ENCODE measurements around the gene MRPS26. TPM values are rescaled to one million over a fixed set of nuclear protein-coding genes. Genes with fewer than 3 reads are reported as not detected.
A peak's percentile ranks its signal among the peaks of the same experiment; 100 is the strongest.
"Not testable (repeated sequence)": the region's sequence is repeated elsewhere in the genome, so short reads cannot be mapped to it uniquely, and the experiment has no call there.

MRPS26 gene
- polyA plus RNA-seq, 3 donors = 63.5 to 81.1 (median 70.7) TPM

DNA sequence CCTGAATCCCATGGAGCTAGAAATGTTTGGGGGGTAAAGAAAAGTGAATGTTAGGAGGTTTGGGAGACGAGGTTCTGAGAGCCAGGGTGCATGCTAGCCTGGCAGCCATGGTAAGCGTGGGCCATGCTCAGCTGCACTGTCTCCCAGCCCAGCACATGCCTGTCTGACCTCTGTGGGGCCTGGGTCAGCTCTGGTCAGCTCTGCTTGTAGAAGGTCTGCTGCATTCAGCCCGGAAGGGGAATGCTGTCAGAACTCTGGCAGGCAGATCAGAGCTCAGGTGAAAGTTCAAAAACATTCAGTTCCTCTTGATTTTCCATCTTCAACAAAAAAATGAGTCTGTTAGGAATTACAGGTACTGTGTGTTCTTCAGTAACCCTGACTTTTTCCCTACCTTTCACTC is 8.2 kb upstream of the MRPS26 start:
- no peak for DNase-seq

DNA sequence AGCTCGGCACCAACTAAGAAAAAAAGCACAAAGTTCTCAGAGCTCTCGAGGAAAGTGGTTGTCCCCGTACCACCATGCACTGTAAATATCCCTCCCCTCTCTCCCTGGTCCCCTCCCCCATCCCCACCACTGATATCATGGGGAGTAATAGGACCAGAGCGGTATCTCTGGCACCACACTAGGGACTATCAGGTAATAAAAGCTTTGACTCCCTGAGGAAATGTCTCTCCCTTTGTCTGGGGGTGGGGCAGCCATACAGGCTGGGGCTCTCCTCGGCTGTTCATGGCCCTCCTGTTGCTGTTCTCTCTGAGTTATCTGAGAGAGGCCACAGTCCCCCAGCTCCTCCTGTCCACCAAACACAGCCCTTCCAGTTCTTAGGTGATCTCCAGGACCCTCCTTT is 7.4 kb upstream of the MRPS26 start:
- DNase-seq = no peak

GRCh38 chr20:3039426-3039825 is 6.4 kb upstream of the MRPS26 start:
- DNase-seq = no peak

DNA sequence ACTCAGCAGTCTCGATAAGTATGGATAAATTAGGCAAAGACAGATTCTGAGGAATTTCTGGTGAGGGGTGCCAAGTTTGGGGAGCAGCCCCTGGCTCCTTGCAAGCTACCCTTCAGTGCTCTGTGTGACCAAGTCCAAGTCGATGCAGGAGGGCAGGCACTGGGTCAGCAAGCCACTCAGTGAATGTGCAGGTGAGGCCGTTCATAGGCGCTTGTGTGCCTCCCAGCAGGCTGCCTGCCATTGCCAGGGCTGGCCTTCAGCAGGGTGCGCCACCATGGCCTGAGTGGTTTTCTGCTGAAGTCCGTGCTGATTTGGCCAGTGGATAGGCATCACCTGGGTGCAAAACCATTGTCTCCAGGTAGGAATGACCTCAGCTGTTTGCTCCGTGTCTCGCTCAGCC is 5.8 kb upstream of the MRPS26 start:
- no peak for DNase-seq

GRCh38 chr20:3041854-3042409 is 3.9 kb upstream of the MRPS26 start:
- DNase-seq = peak; percentile 59

DNA sequence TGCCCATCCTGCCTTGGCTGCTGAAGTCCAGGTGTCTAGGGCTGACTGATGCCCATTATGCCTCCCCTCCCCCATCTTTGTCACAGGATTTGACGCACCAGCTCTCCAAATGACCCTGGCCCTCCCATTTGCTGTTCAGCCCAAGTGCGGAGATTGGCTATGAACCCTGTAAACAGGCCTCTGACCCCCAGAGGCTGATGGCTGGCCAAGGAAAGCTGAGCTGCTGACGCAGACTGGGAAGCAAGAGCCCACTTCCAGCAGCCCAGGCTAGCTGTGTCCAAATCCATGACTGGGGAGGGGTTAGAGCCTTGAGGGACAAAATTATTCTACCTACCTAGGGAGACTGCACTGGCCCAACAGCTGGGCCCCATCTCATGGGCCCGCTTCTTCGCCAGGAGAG is 3.2 kb upstream of the MRPS26 start:
- DNase-seq = peak; percentile 23

- DNase-seq = no peak
Observed at GRCh38 chr20:3043322-3043721, 2.5 kb upstream of the MRPS26 start, which contains the start of gene GNRH2. Gene GNRH2 (plus strand): TSS chr20:3043622. CDS start chr20:3044415, 793 bp downstream.

DNA sequence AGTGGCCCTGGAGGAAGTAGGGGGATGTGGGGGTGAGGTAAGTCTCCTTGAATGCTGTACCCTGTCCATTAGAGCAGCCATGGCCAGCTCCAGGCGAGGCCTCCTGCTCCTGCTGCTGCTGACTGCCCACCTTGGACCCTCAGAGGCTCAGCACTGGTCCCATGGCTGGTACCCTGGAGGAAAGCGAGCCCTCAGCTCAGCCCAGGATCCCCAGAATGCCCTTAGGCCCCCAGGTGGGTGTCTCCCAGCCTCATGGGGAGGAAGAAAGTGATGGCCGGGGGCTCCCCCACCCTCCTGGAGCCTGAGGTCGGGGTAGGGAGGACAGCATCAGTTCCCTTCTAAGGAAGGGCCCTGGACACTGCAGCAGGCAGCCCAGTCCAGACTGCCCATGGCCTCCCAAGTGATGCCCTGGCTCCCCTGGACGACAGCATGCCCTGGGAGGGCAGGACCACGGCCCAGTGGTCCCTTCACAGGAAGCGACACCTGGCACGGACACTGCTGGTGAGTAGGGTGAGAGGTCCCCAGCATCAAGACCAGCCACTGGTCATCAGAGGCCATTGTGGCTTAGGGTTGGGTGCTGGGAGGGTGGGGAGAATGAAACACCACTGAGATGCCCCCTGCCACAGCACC is 1.4 kb upstream of the MRPS26 start:
- no peak for DNase-seq

DNA sequence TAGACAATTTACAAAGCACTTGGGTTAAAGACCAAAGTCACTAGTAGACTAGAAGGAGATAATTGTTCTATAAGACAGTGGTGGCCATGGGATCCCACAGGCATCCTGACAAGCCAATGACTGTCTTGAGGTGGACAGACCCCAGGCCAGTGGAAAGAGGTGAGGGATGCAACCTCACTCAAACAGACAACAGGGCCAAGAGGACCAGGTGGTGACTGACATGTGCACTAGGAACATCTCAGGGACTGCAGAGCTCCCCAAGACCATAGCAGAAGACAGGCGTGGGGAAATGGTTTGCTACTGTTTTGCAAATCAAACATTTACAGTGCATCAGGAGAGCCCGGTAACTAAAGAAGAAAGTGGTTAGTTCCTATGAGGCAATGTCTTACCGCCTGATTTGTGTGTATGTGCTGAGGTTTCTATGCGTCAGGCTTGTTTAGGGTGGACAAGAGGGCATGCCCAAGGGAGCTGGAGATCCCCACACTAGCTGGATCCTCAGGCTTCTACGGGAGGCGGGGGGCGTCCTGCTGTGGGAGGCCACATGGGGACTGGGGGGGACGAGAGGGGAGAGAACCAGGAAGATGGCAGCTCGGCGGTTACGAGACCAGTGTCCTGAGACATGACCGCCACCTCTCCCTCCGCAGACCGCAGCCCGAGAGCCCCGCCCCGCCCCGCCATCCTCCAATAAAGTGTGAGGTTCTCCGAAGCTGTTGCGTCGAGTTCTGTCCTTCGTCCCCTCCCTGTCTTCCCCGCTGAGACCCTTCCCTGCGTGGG is 623 bp upstream of the MRPS26 start:
- no peak for DNase-seq

GRCh38 chr20:3046677-3047462 is 1.0 kb downstream of the MRPS26 start:
- DNase-seq = peak; percentile 26

GRCh38 chr20:3047486-3048419 is 1.9 kb downstream of the MRPS26 start:
- no peak for DNase-seq

DNA sequence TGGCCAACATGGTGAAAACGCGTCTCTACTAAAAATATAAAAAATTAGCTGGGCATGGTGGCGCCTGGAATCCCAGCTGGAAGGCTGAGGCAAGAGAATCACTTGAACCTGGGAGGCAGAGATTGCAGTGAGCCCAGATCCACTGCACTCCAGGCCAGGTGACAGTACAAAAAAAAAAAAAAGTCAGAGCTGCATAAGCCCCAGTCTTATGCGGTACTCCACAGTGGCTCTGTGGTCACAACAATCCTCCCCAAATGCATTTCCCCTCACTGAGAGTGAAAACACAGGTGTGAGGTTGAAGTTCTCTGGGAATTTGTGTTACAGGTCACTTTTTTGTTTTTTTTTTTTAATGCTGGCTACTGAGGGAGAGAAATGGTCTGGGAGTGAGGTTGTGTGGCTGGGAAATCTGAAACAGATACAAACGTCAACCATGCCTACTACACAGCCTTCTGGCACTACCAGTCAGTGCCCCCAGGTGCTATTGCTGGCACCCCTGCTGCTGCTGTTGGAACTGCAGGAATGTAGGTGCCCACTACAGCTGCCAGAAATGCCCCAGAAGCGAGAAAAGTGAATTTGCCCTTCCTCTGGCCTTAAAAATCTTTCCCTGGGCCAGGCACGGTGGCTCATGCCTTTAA is 5.7 kb downstream of the MRPS26 start:
- DNase-seq = no peak

DNA sequence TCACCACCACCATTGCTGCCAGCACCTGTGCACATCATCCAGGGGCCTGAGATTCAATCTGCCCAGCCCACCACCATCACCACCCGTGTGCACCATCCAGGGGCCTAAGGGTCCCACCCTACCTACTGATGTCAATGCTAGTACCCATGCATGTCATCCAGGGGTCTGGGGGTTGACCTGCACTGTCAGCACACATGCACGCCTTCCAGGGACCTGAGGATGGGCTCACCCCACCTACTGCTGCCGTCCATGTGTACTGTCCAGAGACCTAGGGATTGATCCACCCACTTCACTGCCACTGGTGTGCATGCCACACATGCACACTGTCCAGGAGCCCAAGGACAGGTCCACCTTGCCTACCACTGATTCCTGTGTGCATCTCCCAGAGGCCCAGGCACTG is 13.6 kb downstream of the MRPS26 start:
- DNase-seq = no peak

DNA sequence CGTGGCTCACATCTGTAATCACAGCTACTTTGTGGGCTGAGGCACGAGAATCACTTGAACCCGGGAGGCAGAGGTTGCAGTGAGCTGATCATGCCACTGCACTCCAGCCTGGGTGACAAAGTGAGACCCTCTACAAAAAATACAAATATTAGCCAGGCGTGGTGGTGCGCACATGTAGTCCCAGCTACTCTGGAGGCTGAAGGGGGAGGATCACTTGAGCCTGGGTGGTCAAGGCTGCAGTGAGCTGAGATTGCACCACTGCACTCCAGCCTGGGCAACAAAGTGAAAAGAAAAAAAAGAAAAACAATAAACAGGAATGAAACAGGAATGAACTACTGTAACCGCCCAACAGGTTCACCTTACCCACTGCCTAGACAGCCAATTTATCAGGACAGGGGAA is 18.3 kb downstream of the MRPS26 start:
- not testable (repeated sequence) for DNase-seq

DNA sequence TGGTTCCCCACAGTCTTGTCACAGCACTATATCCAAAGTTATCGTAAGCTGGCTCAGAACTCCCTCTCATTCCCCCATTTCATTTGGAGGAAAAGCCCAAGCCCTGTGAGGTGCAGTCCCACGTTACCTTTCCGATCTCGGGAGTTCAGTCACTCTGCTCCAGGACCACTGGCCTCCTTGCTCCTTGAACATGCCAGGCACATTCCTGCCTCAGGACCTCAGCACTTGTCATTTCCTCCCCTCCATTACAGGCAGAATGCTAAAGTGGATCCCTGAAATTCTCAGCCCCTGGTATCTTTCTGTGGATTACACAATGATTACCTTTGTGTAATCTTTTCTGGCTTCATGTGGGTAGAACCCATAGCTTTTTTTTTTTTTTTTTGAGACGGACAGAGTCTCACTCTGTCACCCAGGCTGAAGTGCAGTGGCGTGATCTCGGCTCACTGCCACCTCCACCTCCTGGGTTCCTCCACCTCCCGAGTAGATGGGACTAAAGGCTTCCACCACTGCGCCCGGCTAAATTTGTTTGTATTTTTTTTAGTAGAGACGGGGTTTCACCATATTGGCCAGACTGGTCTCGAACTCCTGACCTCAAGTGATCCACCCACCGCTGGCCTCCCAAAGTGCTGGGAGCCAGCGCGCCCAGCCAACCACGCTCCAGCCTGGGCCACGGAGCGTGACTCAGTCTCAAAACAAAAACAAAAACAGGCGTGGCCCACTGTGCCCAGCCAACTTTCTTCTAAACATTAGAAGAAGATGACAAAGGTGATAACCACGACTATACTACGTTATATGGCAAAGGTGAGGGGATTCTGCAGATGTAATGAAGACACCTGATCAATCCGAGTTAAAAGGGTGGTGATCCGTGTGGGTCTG is 21.5 kb downstream of the MRPS26 start:
- no peak for DNase-seq

GRCh38 chr20:3068075-3068474 is 22.2 kb downstream of the MRPS26 start:
- no peak for DNase-seq

DNA sequence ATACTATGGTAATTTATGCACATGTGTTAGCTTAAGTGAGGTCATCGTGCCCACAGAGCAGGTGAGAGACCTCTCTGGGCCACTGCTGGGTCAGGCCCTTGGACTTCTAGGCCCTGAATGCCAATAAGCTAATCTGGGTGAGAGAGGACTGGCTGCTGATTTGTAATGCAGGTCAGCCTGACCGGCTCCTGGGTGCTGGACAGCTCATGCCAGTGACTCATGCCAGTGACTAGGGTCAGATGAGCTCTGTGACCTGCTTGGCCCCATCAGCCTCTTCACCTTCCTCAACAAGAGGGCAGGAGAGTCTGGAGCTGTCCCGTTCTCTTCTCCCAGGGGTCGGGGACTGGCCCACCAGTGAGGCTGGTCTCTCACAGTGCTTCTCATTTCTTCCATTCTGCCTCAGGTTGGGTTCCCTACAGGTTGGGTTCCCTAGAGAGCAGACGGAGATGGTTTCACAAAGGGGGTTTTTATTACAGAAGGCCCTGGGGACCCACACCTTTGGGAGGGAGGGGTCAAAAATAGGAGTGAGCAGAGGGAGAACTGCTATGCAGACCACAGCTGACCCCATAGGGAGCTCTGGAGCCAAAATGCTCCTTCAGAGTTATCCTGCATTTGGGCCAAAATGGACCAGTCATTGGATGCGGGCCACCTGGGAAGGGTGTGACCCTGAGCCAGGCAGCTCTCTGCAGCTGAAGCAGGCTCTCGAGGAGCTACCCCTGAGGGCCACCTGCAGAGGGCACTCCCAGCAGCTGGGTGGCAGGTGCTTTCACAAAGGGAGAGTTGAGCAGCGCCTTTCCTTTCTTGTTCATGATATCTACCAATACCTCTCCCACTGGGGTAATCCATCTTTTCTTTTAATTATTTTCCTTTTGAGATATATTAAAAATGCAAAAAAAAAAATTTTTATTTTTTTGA is 23.4 kb downstream of the MRPS26 start:
- DNase-seq = no peak

GRCh38 chr20:3070725-3071124 is 24.9 kb downstream of the MRPS26 start:
- DNase-seq = no peak

DNA sequence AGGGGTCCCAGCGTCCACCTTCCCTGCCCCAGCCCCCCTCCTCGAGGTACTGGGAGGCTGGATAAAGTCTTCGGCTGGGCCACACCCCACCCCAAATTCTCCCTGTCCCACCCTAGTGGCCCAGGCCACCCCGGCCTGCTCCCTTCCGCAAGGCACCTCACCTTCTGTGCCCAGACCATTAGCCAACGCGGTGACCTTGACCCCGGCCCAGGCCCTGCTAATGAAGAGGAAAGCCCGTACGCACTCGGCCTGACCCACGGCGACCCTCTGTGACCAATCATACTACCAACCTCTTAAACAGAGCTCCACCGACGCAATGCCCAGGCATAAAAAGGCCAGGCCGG is 25.4 kb downstream of the MRPS26 start:
- DNase-seq = no peak

All from renal pelvis (tissue), 4 donors.